Measurements from ENCODE around the gene INKA1.
"Not testable (repeated sequence)": the region's sequence is repeated elsewhere in the genome, so short reads cannot be mapped to it uniquely, and the experiment has no call there.

DNA sequence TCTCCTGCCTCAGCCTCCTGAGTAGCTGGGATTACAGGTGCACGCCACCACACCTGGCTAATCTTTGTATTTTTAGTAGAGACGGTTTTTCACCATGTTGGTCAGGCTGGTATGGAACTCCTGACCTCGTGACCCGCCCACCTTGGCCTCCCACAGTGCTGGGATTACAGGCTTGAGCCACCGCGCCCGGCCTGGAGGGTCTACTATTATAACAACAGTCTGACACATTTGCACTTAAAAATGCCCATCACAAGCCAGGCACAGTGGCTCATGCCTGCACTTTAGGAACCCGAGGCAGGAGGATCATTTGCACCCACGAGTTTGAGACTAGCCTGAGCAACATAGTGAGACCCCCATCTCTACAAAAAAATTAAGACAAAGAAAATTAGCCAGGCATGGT lies 20.8 kb upstream of the INKA1 start:
- not testable (repeated sequence) for TF ChIP-seq CTCF (IDR thresholded peaks at IDR 0.05; ENCODE audit: insufficient read depth, low read length, poor library complexity, severe bottlenecking); EZH2phosphoT487 (conservative IDR thresholded peaks at IDR 0.05; ENCODE audit: low read length)
